H9 (cell line): Measurements from ENCODE around the gene LEKR1. TPM values are rescaled to one million over a fixed set of nuclear protein-coding genes. Genes with fewer than 3 reads are reported as not detected.

ENCODE experiments used
- DNase-seq: peaks from one replicate; pipeline ENCODE4 v3.0.0-alpha.2; 2017
- H2AFZ ChIP-seq: one replicate; pipeline ENCODE4 v1.6.1; 2013; ENCODE audit warnings: mild to moderate bottlenecking, low read length, control low read depth, moderate library complexity
- H2AK5ac ChIP-seq: 2 replicates; pipeline ENCODE4 v1.6.1; 2013; ENCODE audit warnings: low read length, control low read depth, mixed read lengths; ENCODE audit not compliant: insufficient read length
- H2BK120ac ChIP-seq: one replicate; pipeline ENCODE4 v1.6.1; 2013; ENCODE audit warnings: low read depth, mild to moderate bottlenecking, low read length, control low read depth, inconsistent platforms; ENCODE audit not compliant: poor library complexity, severe bottlenecking
- H2BK12ac ChIP-seq: 2 replicates; pipeline ENCODE4 v1.6.1; 2013; ENCODE audit warnings: low read length, control low read depth, mixed read lengths, low read depth; ENCODE audit not compliant: insufficient read length
- H2BK15ac ChIP-seq: 2 replicates; pipeline ENCODE4 v1.6.1; 2013; ENCODE audit warnings: low read depth, low read length, control low read depth
- H2BK20ac ChIP-seq: one replicate; pipeline ENCODE4 v1.6.1; 2013; ENCODE audit warnings: low read depth, mild to moderate bottlenecking, low read length, control low read depth, inconsistent platforms; ENCODE audit not compliant: poor library complexity, severe bottlenecking
- H2BK5ac ChIP-seq: 2 replicates; pipeline ENCODE4 v1.6.1; 2013; ENCODE audit warnings: low read length, control low read depth, mixed read lengths; ENCODE audit not compliant: insufficient read length
- H3K14ac ChIP-seq: 2 replicates; pipeline ENCODE4 v1.6.1; 2013; ENCODE audit warnings: low read length, control low read depth; ENCODE audit not compliant: insufficient read depth
- H3K18ac ChIP-seq: 2 replicates; pipeline ENCODE4 v1.6.1; 2013; ENCODE audit warnings: low read depth, mild to moderate bottlenecking, mixed read lengths, low read length, control low read depth; ENCODE audit not compliant: insufficient read length
- H3K23ac ChIP-seq: 2 replicates; pipeline ENCODE4 v1.6.1; 2013; ENCODE audit warnings: low read length, control low read depth, mixed read lengths, low read depth; ENCODE audit not compliant: insufficient read length
- H3K23me2 ChIP-seq: 2 replicates; pipeline ENCODE4 v1.6.1; 2013; ENCODE audit warnings: low read depth, mild to moderate bottlenecking, mixed read lengths, low read length, control low read depth; ENCODE audit not compliant: insufficient read length, poor library complexity, severe bottlenecking
- H3K27ac ChIP-seq: 2 replicates; pipeline ENCODE4 v1.5.1; 2013; ENCODE audit warnings: low read length, control low read depth, mixed read lengths, low read depth; ENCODE audit not compliant: insufficient read length
- H3K27me3 ChIP-seq: 2 replicates; pipeline ENCODE4 v1.6.1; 2013; ENCODE audit warnings: low read length, control low read depth, inconsistent platforms; ENCODE audit not compliant: insufficient read depth
- H3K4ac ChIP-seq: 2 replicates; pipeline ENCODE4 v1.6.1; 2013; ENCODE audit warnings: low read depth, mild to moderate bottlenecking, control low read depth, inconsistent platforms, low read length, moderate library complexity
- H3K4me1 ChIP-seq: 2 replicates; pipeline ENCODE4 v1.6.1; 2013; ENCODE audit warnings: low read length, control low read depth, inconsistent platforms; ENCODE audit not compliant: insufficient read depth
- H3K4me2 ChIP-seq: 2 replicates; pipeline ENCODE4 v1.6.1; 2013; ENCODE audit warnings: low read length, control low read depth, mixed read lengths; ENCODE audit not compliant: insufficient read length, insufficient read depth
- H3K56ac ChIP-seq: 2 replicates; pipeline ENCODE4 v1.6.1; 2013; ENCODE audit warnings: low read depth, mild to moderate bottlenecking, mixed read lengths, low read length, control low read depth; ENCODE audit not compliant: insufficient read length
- H3K79me1 ChIP-seq: 2 replicates; pipeline ENCODE4 v1.6.1; 2013; ENCODE audit warnings: low read depth, mild to moderate bottlenecking, moderate library complexity, low read length, control low read depth, inconsistent platforms; ENCODE audit not compliant: insufficient read depth, poor library complexity, severe bottlenecking
- H3K79me2 ChIP-seq: 2 replicates; pipeline ENCODE4 v1.6.1; 2013; ENCODE audit warnings: low read length, control low read depth, inconsistent platforms; ENCODE audit not compliant: insufficient read depth
- H3K9ac ChIP-seq: 2 replicates; pipeline ENCODE4 v1.6.1; 2013; ENCODE audit warnings: low read length, control low read depth, mixed read lengths; ENCODE audit not compliant: insufficient read length; ENCODE audit errors: extremely low read depth
- H3K9me3 ChIP-seq: one replicate; pipeline ENCODE4 v1.6.1; 2013; ENCODE audit warnings: low read depth, low read length, inconsistent platforms; ENCODE audit not compliant: control insufficient read depth
- H3T11ph ChIP-seq: one replicate; pipeline ENCODE4 v1.6.1; 2013; ENCODE audit warnings: mild to moderate bottlenecking, low read length, control low read depth, inconsistent platforms
- H4K20me1 ChIP-seq: one replicate; pipeline ENCODE4 v1.6.1; 2013; ENCODE audit not compliant: control insufficient read depth, insufficient read length, insufficient read depth
- H4K5ac ChIP-seq: 2 replicates; pipeline ENCODE4 v1.6.1; 2013; ENCODE audit warnings: low read depth, mild to moderate bottlenecking, mixed read lengths, low read length, control low read depth; ENCODE audit not compliant: insufficient read length
- H4K8ac ChIP-seq: replicated peaks from 2 replicates; pipeline ENCODE4 v1.6.1; 2013; ENCODE audit warnings: low read length, control low read depth, mixed read lengths, low read depth; ENCODE audit not compliant: insufficient read length
- H4K91ac ChIP-seq: 2 replicates; pipeline ENCODE4 v1.6.1; 2013; ENCODE audit warnings: low read depth, mild to moderate bottlenecking, moderate library complexity, mixed read lengths, low read length, control low read depth; ENCODE audit not compliant: insufficient read length
- H3K27ac Mint-ChIP-seq, 3 experiments: 2 replicates in 2 of 3; 3 replicates in 1 of 3; pipeline ENCODE4 v1.8.0; 2020 to 2021; ENCODE audit warnings: mixed read lengths in 3 of 3, mild to moderate bottlenecking in 1 of 3, moderate library complexity in 1 of 3
- H3K27me3 Mint-ChIP-seq: 2 replicates; pipeline ENCODE4 v1.8.0; 2021; ENCODE audit warnings: low read depth, mild to moderate bottlenecking, moderate library complexity, mixed read lengths
- H3K36me3 Mint-ChIP-seq, 3 experiments: 2 replicates in 2 of 3; 3 replicates in 1 of 3; pipeline ENCODE4 v1.8.0; 2020 to 2021; ENCODE audit warnings: low read depth in 3 of 3, mixed read lengths in 3 of 3; ENCODE audit not compliant: insufficient read depth in 1 of 3
- H3K4me1 Mint-ChIP-seq, 2 experiments: 2 replicates each; pipeline ENCODE4 v1.8.0; 2020; ENCODE audit warnings: mixed read lengths in 2 of 2
- H3K4me3 Mint-ChIP-seq, 2 experiments: 2 replicates in 1 of 2; 3 replicates in 1 of 2; pipeline ENCODE4 v1.8.0; 2020 to 2021; ENCODE audit warnings: mild to moderate bottlenecking in 2 of 2, mixed read lengths in 2 of 2, moderate library complexity in 1 of 2
- H3K9me3 Mint-ChIP-seq, 2 experiments: 2 replicates in 1 of 2; 3 replicates in 1 of 2; pipeline ENCODE4 v1.8.0; 2020; ENCODE audit warnings: mild to moderate bottlenecking in 2 of 2, mixed read lengths in 2 of 2, moderate library complexity in 1 of 2
- WGBS: extraction: QIAGEN DNeasy Blood & Tissue Kit; methylation state at CpG from one replicate; pipeline ENCODE4 v1.1.7; 2013; ENCODE audit warnings: missing lambda C conversion rate, low lambda C conversion rate, mixed read lengths; ENCODE audit not compliant: insufficient read length; ENCODE audit errors: extremely low coverage; 5-methylcytosine and 5-hydroxymethylcytosine counted together
- total RNA-seq: library from RNA; stranded (reverse); gene quantifications from 2 replicates; pipeline ENCODE4 v1.2.1, GENCODE V29; 2021
- TF ChIP-seq, protein P1 (sequence below): fragments of 200-600 bp; sonication (generic); conservative IDR thresholded peaks from 3 replicates; pipeline ENCODE4 v1.8.0; 2021; ENCODE audit warnings: antibody characterized with exemption, mild to moderate bottlenecking

Gene LEKR1
- total RNA-seq, 1 experiment from 2014 or later: not detected

DNA sequence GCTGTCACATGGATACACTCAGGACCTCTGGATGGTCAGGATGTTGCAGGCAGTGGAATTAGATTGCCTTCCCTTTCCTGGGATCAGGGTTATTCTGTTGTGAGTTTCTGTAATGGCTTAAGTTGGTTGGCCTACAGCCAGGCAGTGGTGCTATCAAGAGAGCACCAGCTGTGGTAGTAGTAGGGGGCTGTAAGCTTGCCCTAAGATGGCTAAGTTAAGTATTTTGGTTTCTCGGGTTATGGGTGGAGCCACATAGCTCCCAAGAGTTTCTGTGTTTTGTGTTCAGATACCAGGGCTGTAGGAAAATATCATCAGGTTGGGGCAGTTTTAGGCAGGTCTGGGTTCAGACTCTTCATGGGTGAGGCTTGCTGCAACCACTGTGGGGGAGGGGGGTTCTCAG, 59.6 kb downstream of the LEKR1 start:
- no peaks in the 10 kb centered on the region for H3K4me1 Mint-ChIP-seq
- H3K9ac ChIP-seq: no peak overlapping the region
- no peak overlapping the region for H3K14ac ChIP-seq
- no peaks in the 10 kb centered on the region for H3K79me2 ChIP-seq
- H3K79me1 ChIP-seq: no peaks in the 10 kb centered on the region
- H3K23me2 ChIP-seq: no peaks in the 10 kb centered on the region
- H3K56ac ChIP-seq: no peak overlapping the region
- H4K20me1 ChIP-seq: no peaks in the 10 kb centered on the region
- H2BK20ac ChIP-seq: no peak overlapping the region
- no peak overlapping the region for H2BK5ac ChIP-seq
- no peak overlapping the region for H4K91ac ChIP-seq
- no peak overlapping the region for H2BK120ac ChIP-seq
- no peak overlapping the region for H3K27ac Mint-ChIP-seq
- H3K4ac ChIP-seq: no peak overlapping the region
- H3K36me3 Mint-ChIP-seq: peaks cover 2 to 32% (median 7%) of the 10 kb centered on the region in 3 experiments; a peak in 5 of 7 replicates
- TF ChIP-seq, protein P1, sequence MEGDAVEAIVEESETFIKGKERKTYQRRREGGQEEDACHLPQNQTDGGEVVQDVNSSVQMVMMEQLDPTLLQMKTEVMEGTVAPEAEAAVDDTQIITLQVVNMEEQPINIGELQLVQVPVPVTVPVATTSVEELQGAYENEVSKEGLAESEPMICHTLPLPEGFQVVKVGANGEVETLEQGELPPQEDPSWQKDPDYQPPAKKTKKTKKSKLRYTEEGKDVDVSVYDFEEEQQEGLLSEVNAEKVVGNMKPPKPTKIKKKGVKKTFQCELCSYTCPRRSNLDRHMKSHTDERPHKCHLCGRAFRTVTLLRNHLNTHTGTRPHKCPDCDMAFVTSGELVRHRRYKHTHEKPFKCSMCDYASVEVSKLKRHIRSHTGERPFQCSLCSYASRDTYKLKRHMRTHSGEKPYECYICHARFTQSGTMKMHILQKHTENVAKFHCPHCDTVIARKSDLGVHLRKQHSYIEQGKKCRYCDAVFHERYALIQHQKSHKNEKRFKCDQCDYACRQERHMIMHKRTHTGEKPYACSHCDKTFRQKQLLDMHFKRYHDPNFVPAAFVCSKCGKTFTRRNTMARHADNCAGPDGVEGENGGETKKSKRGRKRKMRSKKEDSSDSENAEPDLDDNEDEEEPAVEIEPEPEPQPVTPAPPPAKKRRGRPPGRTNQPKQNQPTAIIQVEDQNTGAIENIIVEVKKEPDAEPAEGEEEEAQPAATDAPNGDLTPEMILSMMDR: no peak
- no peaks in the 10 kb centered on the region for H3K4me1 ChIP-seq
- no peak overlapping the region for H4K5ac ChIP-seq
- no peak overlapping the region for H2AK5ac ChIP-seq
- DNase-seq: no peak
- no peak overlapping the region for H3K4me3 Mint-ChIP-seq
- WGBS: no CpG with 5 or more reads among the region's 1 CpG
- no peak overlapping the region for H3K18ac ChIP-seq
- no peaks in the 10 kb centered on the region for H3K27me3 ChIP-seq
- no peak overlapping the region for H3K27ac ChIP-seq
- no peak overlapping the region for H4K8ac ChIP-seq
- H3K4me2 ChIP-seq: no peak overlapping the region
- no peak overlapping the region for H3K23ac ChIP-seq
- no peak overlapping the region for H2BK15ac ChIP-seq
- H3T11ph ChIP-seq: no peak overlapping the region
- no peak overlapping the region for H2BK12ac ChIP-seq
- H3K9me3 Mint-ChIP-seq: peaks cover 9 to 24% of the 10 kb centered on the region in 2 experiments
- no peak overlapping the region for H2AFZ ChIP-seq
- H3K27me3 Mint-ChIP-seq: no peaks in the 10 kb centered on the region
- no peaks in the 10 kb centered on the region for H3K9me3 ChIP-seq
